HG03571 (cell line): ENCODE data around the gene PLD1.

ENCODE experiments used
- ATAC-seq: cut with Tn5 transposase; IDR thresholded peaks from one replicate; pipeline ENCODE4 v1.9.1; 2021; ENCODE audit not compliant: unreplicated experiment

The PLD1 gene

GRCh38 chr3:171772427-171773056, 37.7 kb downstream of the PLD1 start:
- no peak for ATAC-seq

GRCh38 chr3:171770689-171771620, 39.3 kb downstream of the PLD1 start:
- no peak for ATAC-seq

- ATAC-seq, result no peak
Measured at GRCh38 chr3:171769461-171769860, 40.8 kb downstream of the PLD1 start.

GRCh38 chr3:171768986-171769385, 41.3 kb downstream of the PLD1 start:
- ATAC-seq, result no peak

- ATAC-seq, result no peak
Measured at GRCh38 chr3:171768281-171768900, 41.9 kb downstream of the PLD1 start.

GRCh38 chr3:171765511-171765887, 44.8 kb downstream of the PLD1 start:
- no peak for ATAC-seq

- no peak for ATAC-seq
Measured at GRCh38 chr3:171763392-171763791, 46.9 kb downstream of the PLD1 start.

- no peak for ATAC-seq
Measured at GRCh38 chr3:171760477-171760876, 49.8 kb downstream of the PLD1 start.

- no peak for ATAC-seq
Measured at GRCh38 chr3:171758109-171758508, 52.2 kb downstream of the PLD1 start.

GRCh38 chr3:171757361-171758034, 52.8 kb downstream of the PLD1 start:
- ATAC-seq, result no peak

- no peak for ATAC-seq
Measured at GRCh38 chr3:171755656-171756055, 54.6 kb downstream of the PLD1 start.

GRCh38 chr3:171755015-171755589, 55.2 kb downstream of the PLD1 start:
- no peak for ATAC-seq

- ATAC-seq, result no peak
Measured at GRCh38 chr3:171753665-171754408, 56.4 kb downstream of the PLD1 start.

GRCh38 chr3:171753025-171753472, 57.2 kb downstream of the PLD1 start:
- ATAC-seq, result no peak

- no peak for ATAC-seq
Measured at GRCh38 chr3:171752329-171752728, 58.0 kb downstream of the PLD1 start.

GRCh38 chr3:171749124-171749523, 61.2 kb downstream of the PLD1 start:
- ATAC-seq, result no peak

GRCh38 chr3:171748064-171748924, 62.0 kb downstream of the PLD1 start:
- no peak for ATAC-seq

GRCh38 chr3:171747223-171747920, 62.9 kb downstream of the PLD1 start:
- ATAC-seq, result no peak
